HCT116 (cell line): ENCODE results near the gene PPP1R15A. TPM values are rescaled to one million over a fixed set of nuclear protein-coding genes. Genes with fewer than 3 reads are reported as not detected.
A peak's percentile ranks its signal among the peaks of the same experiment; 100 is the strongest.

Source experiments
- ATAC-seq: fragments of 200-7000 bp; cut with Tn5 transposase; 2 replicates; pipeline ENCODE4 v1.9.1; 2020; ENCODE audit warnings: mild to moderate bottlenecking, moderate library complexity
- BruUV-seq: library from RNA; stranded (reverse); fragments of 400-500 nt; replicated peaks from 2 replicates; lab custom pipeline; 2021; lab: Mats Ljungman, UMichigan
- CTCF ChIA-PET: fragments of 300-600 bp; sonication (Branson Sonifier 250); formaldehyde crosslinking; loops from one replicate; lab custom pipeline; 2021; ENCODE audit warnings: antibody characterized with exemption; lab: Charles Lee
- POLR2A ChIA-PET: fragments of 300-600, 350-600 bp; sonication (Branson Sonifier 250); formaldehyde crosslinking; loops from one replicate; lab custom pipeline; 2021; ENCODE audit warnings: antibody characterized with exemption; lab: Charles Lee
- RAD21 ChIA-PET, 2 experiments: fragments of 300-600 bp; sonication (Branson Sonifier 250); formaldehyde crosslinking; loops; one replicate each; lab custom pipeline; 2023; ENCODE audit warnings: low total read pairs in 2 of 2; ENCODE audit not compliant: uncharacterized antibody in 2 of 2, unreplicated experiment in 2 of 2, low non-redundant PET in 1 of 2; lab: Charles Lee
- DNase-seq: peaks from one replicate; pipeline ENCODE4 v3.0.0-alpha.2; 2010; ENCODE audit warnings: low read depth, low spot score
- H2AFZ ChIP-seq: fragments of 200-600 bp; shearing (Covaris generic), sonication (generic); 2 replicates; pipeline ENCODE4 v1.6.1; 2017; ENCODE audit warnings: low read depth, mixed run types, mixed read lengths, antibody characterized with exemption, low read length; ENCODE audit not compliant: poor library complexity, severe bottlenecking
- H3K27ac ChIP-seq: 2 replicates; pipeline ENCODE4 v1.5.1; 2012; ENCODE audit warnings: low read depth, low read length
- H3K27me3 ChIP-seq: fragments of 200-600 bp; sonication (generic); 2 replicates; pipeline ENCODE4 v1.6.1; 2016; ENCODE audit warnings: mixed run types, low read length, mixed read lengths; ENCODE audit not compliant: insufficient read depth
- H3K36me3 ChIP-seq, 2 experiments: fragments of 200-500 bp in 1 of 2; fragments of 200-600 bp in 1 of 2; sonication (Bioruptor generic) in 1 of 2; sonication (generic) in 1 of 2; 2 replicates each; pipeline versions ENCODE4 v1.5.1 to v1.6.1; 2014 to 2016; ENCODE audit warnings: low read length in 2 of 2, inconsistent platforms in 1 of 2, mixed read lengths in 1 of 2, mixed run types in 1 of 2; ENCODE audit not compliant: insufficient read depth in 2 of 2, control insufficient read depth in 1 of 2
- H3K4me1 ChIP-seq, 2 experiments: fragments of 200-600 bp in 1 of 2; sonication (generic) in 1 of 2; 2 replicates each; pipeline versions ENCODE4 v1.5.1 to v1.6.1; 2012 to 2017; ENCODE audit warnings: low read length in 2 of 2, inconsistent platforms in 1 of 2, mild to moderate bottlenecking in 1 of 2, mixed read lengths in 1 of 2, mixed run types in 1 of 2, moderate library complexity in 1 of 2; ENCODE audit not compliant: insufficient read depth in 2 of 2, control insufficient read depth in 1 of 2
- H3K4me2 ChIP-seq: fragments of 200-600 bp; sonication (generic); 2 replicates; pipeline ENCODE4 v1.6.1; 2017; ENCODE audit warnings: mixed run types, low read length, mixed read lengths
- H3K4me3 ChIP-seq, 2 experiments: fragments of 200-600 bp in 1 of 2; sonication (generic) in 1 of 2; replicated peaks in 1 of 2; 2 replicates each; pipeline ENCODE4 v1.5.1; 2011 to 2016; ENCODE audit warnings: low read length in 2 of 2, control low read depth in 1 of 2, low read depth in 1 of 2, mild to moderate bottlenecking in 1 of 2, mixed read lengths in 1 of 2, mixed run types in 1 of 2
- H3K79me2 ChIP-seq: fragments of 200-600 bp; sonication (generic); 2 replicates; pipeline ENCODE4 v1.6.1; 2017; ENCODE audit warnings: mild to moderate bottlenecking, mixed run types, low read length, moderate library complexity, mixed read lengths; ENCODE audit not compliant: insufficient read depth
- H3K9ac ChIP-seq: fragments of 200-600 bp; sonication (generic); 2 replicates; pipeline ENCODE4 v1.6.1; 2016; ENCODE audit warnings: low read length, mixed read lengths
- H3K9me2 ChIP-seq: fragments of 200-600 bp; sonication (generic), shearing (Covaris generic); 2 replicates; pipeline ENCODE4 v1.6.1; 2017; ENCODE audit warnings: mixed run types, mild to moderate bottlenecking, moderate library complexity; ENCODE audit not compliant: insufficient read depth
- H3K9me3 ChIP-seq, 2 experiments: fragments of 200-500 bp in 1 of 2; fragments of 200-600 bp in 1 of 2; sonication (Bioruptor generic) in 1 of 2; sonication (generic) in 1 of 2; 2 replicates each; pipeline ENCODE4 v1.6.1; 2014 to 2017; ENCODE audit warnings: low read length in 2 of 2, mixed read lengths in 2 of 2, inconsistent platforms in 1 of 2, low read depth in 1 of 2, mild to moderate bottlenecking in 1 of 2, mixed run types in 1 of 2, moderate library complexity in 1 of 2; ENCODE audit not compliant: control insufficient read depth in 1 of 2, insufficient read depth in 1 of 2
- H4K20me1 ChIP-seq: fragments of 200-600 bp; sonication (generic), shearing (Covaris generic); 2 replicates; pipeline ENCODE4 v1.6.1; 2017; ENCODE audit warnings: mixed run types, mild to moderate bottlenecking, moderate library complexity; ENCODE audit not compliant: insufficient read depth
- CBX3 ChIP-seq: IDR thresholded peaks from 2 replicates; pipeline ENCODE4 v1.6.1; 2012; ENCODE audit warnings: low read depth
- CEBPB ChIP-seq: IDR thresholded peaks from 2 replicates; pipeline ENCODE4 v1.6.1; 2012; ENCODE audit warnings: low read depth
- EGR1 ChIP-seq: IDR thresholded peaks from 2 replicates; pipeline ENCODE4 v1.6.1; 2012; ENCODE audit warnings: low read depth
- ELF1 ChIP-seq: IDR thresholded peaks from 2 replicates; pipeline ENCODE4 v1.6.1; 2012; ENCODE audit warnings: low read depth, borderline replicate concordance
- EZH2 ChIP-seq: fragments of 200-600 bp; sonication (generic); IDR thresholded peaks from 2 replicates; pipeline ENCODE4 v1.6.1; 2017; ENCODE audit warnings: antibody characterized with exemption, mixed run types
- FOSL1 ChIP-seq: IDR thresholded peaks from 2 replicates; pipeline ENCODE4 v1.6.1; 2012; ENCODE audit warnings: low read depth
- POLR2A ChIP-seq: IDR thresholded peaks from 2 replicates; pipeline ENCODE4 v1.7.0; 2011; ENCODE audit warnings: borderline replicate concordance; ENCODE audit not compliant: insufficient read depth, insufficient read length; ENCODE audit errors: extremely low read depth
- RAD21 ChIP-seq: IDR thresholded peaks from 2 replicates; pipeline ENCODE4 v1.6.1; 2012; ENCODE audit warnings: low read depth, mild to moderate bottlenecking
- SIN3A ChIP-seq: IDR thresholded peaks from 2 replicates; pipeline ENCODE4 v1.6.1; 2012; ENCODE audit warnings: low read depth
- YY1 ChIP-seq: IDR thresholded peaks from 2 replicates; pipeline ENCODE4 v1.6.1; 2011; ENCODE audit warnings: low read length, low read depth, moderate library complexity, mild to moderate bottlenecking; ENCODE audit not compliant: insufficient replicate concordance; ENCODE audit errors: extremely low read depth
- ZFX ChIP-seq: fragments of 450-650 bp; IDR thresholded peaks from 2 replicates; pipeline ENCODE4 v1.6.1; 2017
- intact Hi-C: fragments of 100-400 bp; cut with micrococcal nuclease; formaldehyde crosslinking; loops from 2 replicates; pipeline ENCODE4 v1.10.0; 2022
- total RNA-seq: library from RNA; stranded (reverse); gene quantifications from one replicate; pipeline ENCODE4 v1.2.1, GENCODE V29; 2021; ENCODE audit not compliant: unreplicated experiment
- TF ChIP-seq, protein P1 (sequence below): IDR thresholded peaks from 2 replicates; pipeline ENCODE4 v1.6.1; 2012
- TF ChIP-seq, protein P2 (sequence below): IDR thresholded peaks from 2 replicates; pipeline ENCODE4 v1.6.1; 2012
- TF ChIP-seq, protein P3 (sequence below): IDR thresholded peaks from 2 replicates; pipeline ENCODE4 v1.6.1; 2012; ENCODE audit warnings: low read depth
- TF ChIP-seq, protein P4 (sequence below), 3 experiments: fragments of 200-600 bp in 1 of 3; sonication (generic) in 1 of 3; IDR thresholded peaks in 2 of 3; conservative IDR thresholded peaks in 1 of 3; 2 replicates each; pipeline ENCODE4 v1.5.1; 2012 to 2017; ENCODE audit warnings: low read depth in 2 of 3, low read length in 2 of 3, antibody characterized with exemption in 1 of 3, borderline replicate concordance in 1 of 3, control low read depth in 1 of 3, mild to moderate bottlenecking in 1 of 3, mixed read lengths in 1 of 3, mixed run types in 1 of 3, moderate library complexity in 1 of 3; ENCODE audit not compliant: insufficient read depth in 1 of 3

PPP1R15A gene
- total RNA-seq, 1 experiment from 2014 or later, result 50.3 TPM

DNA sequence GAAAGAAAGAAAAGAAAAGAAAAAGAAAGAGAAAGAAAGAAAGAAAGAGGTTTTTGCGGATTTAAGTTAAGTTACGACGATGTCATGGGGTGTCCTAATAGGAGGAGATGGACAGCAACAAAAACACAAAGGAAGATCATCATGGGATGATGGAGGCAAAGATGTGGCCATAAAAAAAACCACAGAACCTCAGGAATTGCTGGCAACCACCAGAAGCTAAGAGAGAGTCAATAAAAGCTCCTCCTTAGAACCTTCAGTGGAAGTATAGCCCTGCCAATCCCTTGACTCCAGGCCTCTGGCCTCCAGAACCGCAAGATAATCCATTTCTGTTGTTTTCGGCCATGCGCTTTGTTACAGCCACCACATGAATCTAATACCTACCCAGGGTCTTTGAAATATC is 15.3 kb upstream of the PPP1R15A start:
- H3K4me1 ChIP-seq, result peaks cover 0 to 8% of the 10 kb centered on the region in 2 experiments; a peak in 1 of 4 replicates
- no TSS peak for BruUV-seq
- H3K79me2 ChIP-seq, result no peaks in the 10 kb centered on the region
- H3K27me3 ChIP-seq, result no peaks in the 10 kb centered on the region
- H3K4me2 ChIP-seq, result no peak overlapping the region
- no peaks in the 10 kb centered on the region for H3K36me3 ChIP-seq
- no peaks in the 10 kb centered on the region for H3K9me2 ChIP-seq
- H4K20me1 ChIP-seq, result no peaks in the 10 kb centered on the region
- H3K9ac ChIP-seq, result no peak overlapping the region
- no peak for DNase-seq
- intact Hi-C loops, result no loop called here
- ChIA-PET POLR2A (no interaction called here), RAD21 (no interaction called here), CTCF (no interaction called here)
- no peak overlapping the region for H3K27ac ChIP-seq
- TF ChIP-seq POLR2A (no peak), ELF1 (no peak), ZFX (no peak), EGR1 (no peak), RAD21 (no peak), FOSL1 (no peak), SIN3A (no peak), CEBPB (no peak), CBX3 (no peak)
- TF ChIP-seq, protein P1, sequence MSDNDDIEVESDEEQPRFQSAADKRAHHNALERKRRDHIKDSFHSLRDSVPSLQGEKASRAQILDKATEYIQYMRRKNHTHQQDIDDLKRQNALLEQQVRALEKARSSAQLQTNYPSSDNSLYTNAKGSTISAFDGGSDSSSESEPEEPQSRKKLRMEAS, result no peak
- TF ChIP-seq, protein P2, sequence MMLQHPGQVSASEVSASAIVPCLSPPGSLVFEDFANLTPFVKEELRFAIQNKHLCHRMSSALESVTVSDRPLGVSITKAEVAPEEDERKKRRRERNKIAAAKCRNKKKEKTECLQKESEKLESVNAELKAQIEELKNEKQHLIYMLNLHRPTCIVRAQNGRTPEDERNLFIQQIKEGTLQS, result no peak
- ATAC-seq, result no peak
- H3K9me3 ChIP-seq, result no peaks in the 10 kb centered on the region
- H3K4me3 ChIP-seq, result no peak overlapping the region
- no peak overlapping the region for H2AFZ ChIP-seq

DNA sequence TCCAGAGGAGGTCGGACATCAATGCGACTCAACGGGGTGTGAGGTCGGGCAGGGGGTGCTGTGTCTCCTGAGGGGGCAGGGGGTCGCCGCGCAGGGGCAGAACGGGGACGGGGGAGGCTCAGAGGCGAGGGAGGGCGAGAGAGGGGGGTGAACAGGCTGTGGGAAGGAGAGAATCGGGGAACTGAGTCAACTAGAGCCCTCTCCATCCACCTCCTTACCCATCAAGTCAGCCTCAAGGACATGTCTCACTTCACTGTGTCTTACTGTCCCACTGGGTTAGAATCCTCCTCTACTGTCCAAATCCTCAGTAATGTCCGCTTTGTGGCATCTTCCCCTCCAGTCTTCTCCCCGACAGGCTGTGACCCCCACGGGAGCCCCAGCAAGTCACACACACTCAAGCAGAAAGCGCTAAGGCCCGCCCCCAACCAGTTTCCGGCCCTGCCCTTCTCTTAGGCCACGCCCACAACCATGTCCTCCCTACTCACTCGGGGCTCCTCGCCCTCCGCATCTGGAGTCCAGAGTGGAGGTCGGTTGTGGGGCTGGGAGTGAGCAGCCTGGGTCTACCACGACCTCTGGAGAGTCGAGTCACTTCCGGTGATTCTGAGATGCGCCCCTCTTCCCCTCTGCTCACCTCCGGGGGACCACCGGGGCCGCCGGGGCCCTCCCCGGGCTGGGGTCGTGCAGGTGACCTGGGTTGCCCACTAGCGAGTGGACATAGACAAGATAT is 13.1 kb upstream of the PPP1R15A start:
- H3K4me2 ChIP-seq, result no peak overlapping the region
- H3K36me3 ChIP-seq, result no peaks in the 10 kb centered on the region
- H3K9ac ChIP-seq, result no peak overlapping the region
- no peak overlapping the region for H3K27ac ChIP-seq
- POLR2A ChIA-PET, result interaction anchor here (1.1 to 1.5 kb wide), 2 partner anchors 13 kb away, joined by 6 to 8 read pairs; partner anchors contain the start of gene PPP1R15A
- H3K4me3 ChIP-seq, result no peak overlapping the region
- intact Hi-C loops, result no loop called here
- RAD21 ChIA-PET, result no interaction called here
- DNase-seq, result no peak
- H3K9me2 ChIP-seq, result no peaks in the 10 kb centered on the region
- no peaks in the 10 kb centered on the region for H3K79me2 ChIP-seq
- no peaks in the 10 kb centered on the region for H4K20me1 ChIP-seq
- no peaks in the 10 kb centered on the region for H3K9me3 ChIP-seq
- no TSS peak for BruUV-seq
- H3K27me3 ChIP-seq, result no peaks in the 10 kb centered on the region
- CTCF ChIA-PET, result interaction anchor here (1.1 kb wide), 1 partner anchor 16 kb away, joined by 4 read pairs; no protein-coding TSS in a partner anchor
- ATAC-seq, result peak; percentile 67
- H3K4me1 ChIP-seq, result peaks cover 0 to 8% of the 10 kb centered on the region in 2 experiments; a peak in 1 of 4 replicates
- H2AFZ ChIP-seq, result no peak overlapping the region
- TF ChIP-seq YY1, result no peak
- TF ChIP-seq, protein P3, sequence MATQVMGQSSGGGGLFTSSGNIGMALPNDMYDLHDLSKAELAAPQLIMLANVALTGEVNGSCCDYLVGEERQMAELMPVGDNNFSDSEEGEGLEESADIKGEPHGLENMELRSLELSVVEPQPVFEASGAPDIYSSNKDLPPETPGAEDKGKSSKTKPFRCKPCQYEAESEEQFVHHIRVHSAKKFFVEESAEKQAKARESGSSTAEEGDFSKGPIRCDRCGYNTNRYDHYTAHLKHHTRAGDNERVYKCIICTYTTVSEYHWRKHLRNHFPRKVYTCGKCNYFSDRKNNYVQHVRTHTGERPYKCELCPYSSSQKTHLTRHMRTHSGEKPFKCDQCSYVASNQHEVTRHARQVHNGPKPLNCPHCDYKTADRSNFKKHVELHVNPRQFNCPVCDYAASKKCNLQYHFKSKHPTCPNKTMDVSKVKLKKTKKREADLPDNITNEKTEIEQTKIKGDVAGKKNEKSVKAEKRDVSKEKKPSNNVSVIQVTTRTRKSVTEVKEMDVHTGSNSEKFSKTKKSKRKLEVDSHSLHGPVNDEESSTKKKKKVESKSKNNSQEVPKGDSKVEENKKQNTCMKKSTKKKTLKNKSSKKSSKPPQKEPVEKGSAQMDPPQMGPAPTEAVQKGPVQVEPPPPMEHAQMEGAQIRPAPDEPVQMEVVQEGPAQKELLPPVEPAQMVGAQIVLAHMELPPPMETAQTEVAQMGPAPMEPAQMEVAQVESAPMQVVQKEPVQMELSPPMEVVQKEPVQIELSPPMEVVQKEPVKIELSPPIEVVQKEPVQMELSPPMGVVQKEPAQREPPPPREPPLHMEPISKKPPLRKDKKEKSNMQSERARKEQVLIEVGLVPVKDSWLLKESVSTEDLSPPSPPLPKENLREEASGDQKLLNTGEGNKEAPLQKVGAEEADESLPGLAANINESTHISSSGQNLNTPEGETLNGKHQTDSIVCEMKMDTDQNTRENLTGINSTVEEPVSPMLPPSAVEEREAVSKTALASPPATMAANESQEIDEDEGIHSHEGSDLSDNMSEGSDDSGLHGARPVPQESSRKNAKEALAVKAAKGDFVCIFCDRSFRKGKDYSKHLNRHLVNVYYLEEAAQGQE, result no peak
- TF ChIP-seq EZH2, result no peak
- TF ChIP-seq, protein P4, sequence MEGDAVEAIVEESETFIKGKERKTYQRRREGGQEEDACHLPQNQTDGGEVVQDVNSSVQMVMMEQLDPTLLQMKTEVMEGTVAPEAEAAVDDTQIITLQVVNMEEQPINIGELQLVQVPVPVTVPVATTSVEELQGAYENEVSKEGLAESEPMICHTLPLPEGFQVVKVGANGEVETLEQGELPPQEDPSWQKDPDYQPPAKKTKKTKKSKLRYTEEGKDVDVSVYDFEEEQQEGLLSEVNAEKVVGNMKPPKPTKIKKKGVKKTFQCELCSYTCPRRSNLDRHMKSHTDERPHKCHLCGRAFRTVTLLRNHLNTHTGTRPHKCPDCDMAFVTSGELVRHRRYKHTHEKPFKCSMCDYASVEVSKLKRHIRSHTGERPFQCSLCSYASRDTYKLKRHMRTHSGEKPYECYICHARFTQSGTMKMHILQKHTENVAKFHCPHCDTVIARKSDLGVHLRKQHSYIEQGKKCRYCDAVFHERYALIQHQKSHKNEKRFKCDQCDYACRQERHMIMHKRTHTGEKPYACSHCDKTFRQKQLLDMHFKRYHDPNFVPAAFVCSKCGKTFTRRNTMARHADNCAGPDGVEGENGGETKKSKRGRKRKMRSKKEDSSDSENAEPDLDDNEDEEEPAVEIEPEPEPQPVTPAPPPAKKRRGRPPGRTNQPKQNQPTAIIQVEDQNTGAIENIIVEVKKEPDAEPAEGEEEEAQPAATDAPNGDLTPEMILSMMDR (IDR thresholded peaks at IDR 0.05 in 2 of 3, conservative IDR thresholded peaks at IDR 0.05 in 1 of 3; ENCODE audit: borderline replicate concordance in 1 of 3, insufficient read depth in 1 of 3, low read depth in 2 of 3, low read length in 2 of 3), result no peak
- no peak for TF ChIP-seq POLR2A
- TF ChIP-seq ELF1, result no peak
